HepG2 (cell line): ENCODE measurements around the gene CXCR5. TPM values are rescaled to one million over a fixed set of nuclear protein-coding genes. Genes with fewer than 3 reads are reported as not detected.

Experiments
- ELF4 ChIP-seq: sonication (generic); formaldehyde crosslinking; IDR thresholded peaks from 2 replicates; pipeline ENCODE4 v1.5.0; 2020; ENCODE audit warnings: missing genetic modification reagents, mild to moderate bottlenecking, moderate library complexity, borderline replicate concordance
- FOXJ3 ChIP-seq: sonication (generic); formaldehyde crosslinking; IDR thresholded peaks from 2 replicates; pipeline ENCODE4 v1.4.0; 2020; ENCODE audit warnings: missing genetic modification reagents, mild to moderate bottlenecking, borderline replicate concordance
- GABPB1 ChIP-seq: IDR thresholded peaks from 2 replicates; pipeline ENCODE4 v1.6.1; 2016; ENCODE audit warnings: mild to moderate bottlenecking, missing genetic modification reagents, moderate library complexity, missing compliant biosample characterization
- GATAD1 ChIP-seq: IDR thresholded peaks from 2 replicates; pipeline ENCODE4 v1.6.1; 2016; ENCODE audit warnings: missing genetic modification reagents, missing compliant biosample characterization
- KLF6 ChIP-seq: IDR thresholded peaks from 2 replicates; pipeline ENCODE4 v1.8.0; 2016; ENCODE audit warnings: missing biosample characterization, missing genetic modification reagents
- MED8 ChIP-seq: sonication (generic); formaldehyde crosslinking; IDR thresholded peaks from 2 replicates; pipeline ENCODE4 v1.8.1; 2023; ENCODE audit warnings: mild to moderate bottlenecking, missing genetic modification reagents; ENCODE audit not compliant: insufficient replicate concordance
- REL ChIP-seq: sonication (generic); formaldehyde crosslinking; conservative IDR thresholded peaks from 2 replicates; pipeline ENCODE4 v1.8.0; 2022; ENCODE audit warnings: mild to moderate bottlenecking, missing genetic modification reagents, moderate library complexity
- SRSF1 ChIP-seq: fragments of 200-400 bp; formaldehyde crosslinking; optimal IDR thresholded peaks from 2 replicates; pipeline ENCODE3; 2017; ENCODE audit warnings: mild to moderate bottlenecking, low read depth, low read length, moderate library complexity
- WIZ ChIP-seq: sonication (generic); formaldehyde crosslinking; IDR thresholded peaks from 2 replicates; pipeline ENCODE4 v1.5.1; 2020; ENCODE audit warnings: mild to moderate bottlenecking, missing genetic modification reagents
- ZFX ChIP-seq: sonication (generic); formaldehyde crosslinking; IDR thresholded peaks from 2 replicates; pipeline ENCODE4 v1.4.0; 2020; ENCODE audit warnings: mild to moderate bottlenecking, low read depth, missing genetic modification reagents, moderate library complexity
- ZNF207 ChIP-seq: fragments of 450-650 bp; IDR thresholded peaks from 2 replicates; pipeline ENCODE4 v1.6.1; 2016; ENCODE audit warnings: antibody characterized with exemption, borderline replicate concordance
- ZNF33A ChIP-seq: sonication (generic); formaldehyde crosslinking; IDR thresholded peaks from 2 replicates; pipeline ENCODE4 v1.5.1; 2020; ENCODE audit warnings: missing genetic modification reagents, mild to moderate bottlenecking, moderate library complexity, borderline replicate concordance
- ZNF543 ChIP-seq: sonication (generic); formaldehyde crosslinking; IDR thresholded peaks from 2 replicates; pipeline ENCODE4 v1.4.0; 2020; ENCODE audit warnings: mild to moderate bottlenecking, missing genetic modification reagents
- ZSCAN21 ChIP-seq: sonication (generic); formaldehyde crosslinking; IDR thresholded peaks from 2 replicates; pipeline ENCODE4 v1.8.0; 2022; ENCODE audit warnings: mild to moderate bottlenecking, missing genetic modification reagents, moderate library complexity, borderline replicate concordance
- polyA plus RNA-seq, 8 experiments: library from polyadenylated mRNA; depleted of rRNA in 3 of 8; stranded (reverse) in 7 of 8; unstranded in 1 of 8; fragments of >200 nt; fragmentation: Illumina TruSeq in 4 of 8; extraction: Trizol in 4 of 8; gene quantifications; 2 replicates each; pipeline versions ENCODE4 v1.2.1 to v1.2.3, GENCODE V29; 2011 to 2016; ENCODE audit warnings: low read depth in 4 of 8, missing spikeins in 1 of 8, mixed read lengths in 1 of 8; ENCODE audit not compliant: insufficient read depth in 1 of 8
- total RNA-seq, 5 experiments: library from RNA; depleted of rRNA; stranded (reverse); fragments of >200 nt; fragmentation: Illumina TruSeq; extraction: Trizol; gene quantifications; 2 replicates each; pipeline ENCODE4 v1.2.3, GENCODE V29; 2016; ENCODE audit warnings: low read depth in 1 of 5
- TF ChIP-seq, protein P1 (sequence below): sonication (generic); formaldehyde crosslinking; IDR thresholded peaks from 2 replicates; pipeline ENCODE4 v1.4.0; 2020; ENCODE audit warnings: mild to moderate bottlenecking, missing genetic modification reagents
- TF ChIP-seq, protein P2 (sequence below): sonication (generic); formaldehyde crosslinking; conservative IDR thresholded peaks from 2 replicates; pipeline ENCODE4 v1.8.0; 2022; ENCODE audit warnings: mild to moderate bottlenecking, moderate library complexity, missing genetic modification reagents
- TF ChIP-seq, protein P3 (sequence below): IDR thresholded peaks from 2 replicates; pipeline ENCODE4 v1.6.1; 2016; ENCODE audit warnings: mild to moderate bottlenecking, missing biosample characterization, missing genetic modification reagents
- TF ChIP-seq, protein P4 (sequence below): sonication (generic); formaldehyde crosslinking; IDR thresholded peaks from 2 replicates; pipeline ENCODE4 v1.4.0; 2020; ENCODE audit warnings: missing genetic modification reagents, low read depth, mild to moderate bottlenecking, borderline replicate concordance

Gene CXCR5
- total and polyA plus RNA-seq, 2 of the 13 experiments (the other 11 are each of a cell fraction or from before 2014, with no cell fraction given) = not detected

DNA sequence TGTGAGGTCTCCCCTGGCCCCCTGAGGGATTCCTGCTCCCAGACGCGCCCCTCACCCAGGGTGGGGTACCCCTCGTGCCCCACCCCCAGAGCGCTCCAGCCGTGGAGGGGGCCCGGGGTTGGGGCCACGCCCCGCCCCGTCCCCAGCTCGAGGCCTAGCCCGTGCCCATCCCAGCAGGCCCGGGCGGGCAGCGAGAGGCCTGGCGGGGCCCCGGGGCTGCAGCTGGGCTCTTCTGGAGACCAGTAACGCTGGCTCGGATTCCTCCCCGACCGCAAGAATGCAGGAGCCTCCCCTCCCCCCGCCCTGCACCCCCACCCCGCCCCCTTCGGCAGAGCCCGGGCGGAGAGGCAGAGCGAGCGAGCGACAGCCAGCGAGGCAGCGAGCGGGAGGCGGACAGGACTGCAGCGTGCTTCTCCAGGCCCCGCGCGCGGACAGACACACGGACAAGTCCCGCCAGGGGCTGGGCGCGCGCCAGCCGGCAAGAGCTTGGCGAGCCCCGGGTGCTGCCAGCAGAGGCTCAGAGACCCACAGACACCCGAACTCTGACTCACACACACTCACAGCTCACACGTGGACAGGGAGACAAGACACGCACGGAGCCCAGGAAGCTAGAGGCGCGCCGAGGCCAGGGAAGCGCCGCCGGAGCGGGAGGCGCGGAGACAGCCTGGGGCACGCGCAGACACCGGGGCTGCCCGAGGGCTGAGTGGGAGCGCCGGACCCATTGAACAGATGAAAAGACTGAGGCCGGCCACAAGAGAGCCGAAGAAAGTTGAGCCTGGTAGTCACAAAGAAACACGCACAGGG lies 26.8 kb downstream of the CXCR5 start (continued):
- TF ChIP-seq, protein P1, sequence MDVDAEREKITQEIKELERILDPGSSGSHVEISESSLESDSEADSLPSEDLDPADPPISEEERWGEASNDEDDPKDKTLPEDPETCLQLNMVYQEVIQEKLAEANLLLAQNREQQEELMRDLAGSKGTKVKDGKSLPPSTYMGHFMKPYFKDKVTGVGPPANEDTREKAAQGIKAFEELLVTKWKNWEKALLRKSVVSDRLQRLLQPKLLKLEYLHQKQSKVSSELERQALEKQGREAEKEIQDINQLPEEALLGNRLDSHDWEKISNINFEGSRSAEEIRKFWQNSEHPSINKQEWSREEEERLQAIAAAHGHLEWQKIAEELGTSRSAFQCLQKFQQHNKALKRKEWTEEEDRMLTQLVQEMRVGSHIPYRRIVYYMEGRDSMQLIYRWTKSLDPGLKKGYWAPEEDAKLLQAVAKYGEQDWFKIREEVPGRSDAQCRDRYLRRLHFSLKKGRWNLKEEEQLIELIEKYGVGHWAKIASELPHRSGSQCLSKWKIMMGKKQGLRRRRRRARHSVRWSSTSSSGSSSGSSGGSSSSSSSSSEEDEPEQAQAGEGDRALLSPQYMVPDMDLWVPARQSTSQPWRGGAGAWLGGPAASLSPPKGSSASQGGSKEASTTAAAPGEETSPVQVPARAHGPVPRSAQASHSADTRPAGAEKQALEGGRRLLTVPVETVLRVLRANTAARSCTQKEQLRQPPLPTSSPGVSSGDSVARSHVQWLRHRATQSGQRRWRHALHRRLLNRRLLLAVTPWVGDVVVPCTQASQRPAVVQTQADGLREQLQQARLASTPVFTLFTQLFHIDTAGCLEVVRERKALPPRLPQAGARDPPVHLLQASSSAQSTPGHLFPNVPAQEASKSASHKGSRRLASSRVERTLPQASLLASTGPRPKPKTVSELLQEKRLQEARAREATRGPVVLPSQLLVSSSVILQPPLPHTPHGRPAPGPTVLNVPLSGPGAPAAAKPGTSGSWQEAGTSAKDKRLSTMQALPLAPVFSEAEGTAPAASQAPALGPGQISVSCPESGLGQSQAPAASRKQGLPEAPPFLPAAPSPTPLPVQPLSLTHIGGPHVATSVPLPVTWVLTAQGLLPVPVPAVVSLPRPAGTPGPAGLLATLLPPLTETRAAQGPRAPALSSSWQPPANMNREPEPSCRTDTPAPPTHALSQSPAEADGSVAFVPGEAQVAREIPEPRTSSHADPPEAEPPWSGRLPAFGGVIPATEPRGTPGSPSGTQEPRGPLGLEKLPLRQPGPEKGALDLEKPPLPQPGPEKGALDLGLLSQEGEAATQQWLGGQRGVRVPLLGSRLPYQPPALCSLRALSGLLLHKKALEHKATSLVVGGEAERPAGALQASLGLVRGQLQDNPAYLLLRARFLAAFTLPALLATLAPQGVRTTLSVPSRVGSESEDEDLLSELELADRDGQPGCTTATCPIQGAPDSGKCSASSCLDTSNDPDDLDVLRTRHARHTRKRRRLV (CRISPR knock-in tag) = no peak
- TF ChIP-seq ZNF207 = no peak
- 0 out of 2 replicates have a peak, but pooled peaks have one; percentile 61 for TF ChIP-seq ZNF543
- TF ChIP-seq FOXJ3 (CRISPR knock-in tag) = no peak
- TF ChIP-seq, protein P2, sequence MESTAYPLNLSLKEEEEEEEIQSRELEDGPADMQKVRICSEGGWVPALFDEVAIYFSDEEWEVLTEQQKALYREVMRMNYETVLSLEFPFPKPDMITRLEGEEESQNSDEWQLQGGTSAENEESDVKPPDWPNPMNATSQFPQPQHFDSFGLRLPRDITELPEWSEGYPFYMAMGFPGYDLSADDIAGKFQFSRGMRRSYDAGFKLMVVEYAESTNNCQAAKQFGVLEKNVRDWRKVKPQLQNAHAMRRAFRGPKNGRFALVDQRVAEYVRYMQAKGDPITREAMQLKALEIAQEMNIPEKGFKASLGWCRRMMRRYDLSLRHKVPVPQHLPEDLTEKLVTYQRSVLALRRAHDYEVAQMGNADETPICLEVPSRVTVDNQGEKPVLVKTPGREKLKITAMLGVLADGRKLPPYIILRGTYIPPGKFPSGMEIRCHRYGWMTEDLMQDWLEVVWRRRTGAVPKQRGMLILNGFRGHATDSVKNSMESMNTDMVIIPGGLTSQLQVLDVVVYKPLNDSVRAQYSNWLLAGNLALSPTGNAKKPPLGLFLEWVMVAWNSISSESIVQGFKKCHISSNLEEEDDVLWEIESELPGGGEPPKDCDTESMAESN (CRISPR knock-in tag) = no peak
- peak; percentile 29; the same call in 1 of the 2 replicates for TF ChIP-seq GABPB1 (CRISPR knock-in tag)
- TF ChIP-seq ZFX (CRISPR knock-in tag) = peak; percentile 79
- TF ChIP-seq KLF6 = 0 out of 2 replicates have a peak, but pooled peaks have one; percentile 47
- TF ChIP-seq SRSF1 = peak; percentile 5
- TF ChIP-seq, protein P3, sequence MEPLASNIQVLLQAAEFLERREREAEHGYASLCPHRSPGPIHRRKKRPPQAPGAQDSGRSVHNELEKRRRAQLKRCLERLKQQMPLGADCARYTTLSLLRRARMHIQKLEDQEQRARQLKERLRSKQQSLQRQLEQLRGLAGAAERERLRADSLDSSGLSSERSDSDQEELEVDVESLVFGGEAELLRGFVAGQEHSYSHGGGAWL (CRISPR knock-in tag) = peak; percentile 42; the same call in 1 of the 2 replicates
- TF ChIP-seq REL (CRISPR knock-in tag) = peak; percentile 92
- no peak for TF ChIP-seq ELF4 (CRISPR knock-in tag)
- no peak for TF ChIP-seq ZNF33A
- 0 out of 2 replicates have a peak, but pooled peaks have one; percentile 23 for TF ChIP-seq GATAD1 (CRISPR knock-in tag)
- TF ChIP-seq WIZ (CRISPR knock-in tag) = no peak
- TF ChIP-seq, protein P4, sequence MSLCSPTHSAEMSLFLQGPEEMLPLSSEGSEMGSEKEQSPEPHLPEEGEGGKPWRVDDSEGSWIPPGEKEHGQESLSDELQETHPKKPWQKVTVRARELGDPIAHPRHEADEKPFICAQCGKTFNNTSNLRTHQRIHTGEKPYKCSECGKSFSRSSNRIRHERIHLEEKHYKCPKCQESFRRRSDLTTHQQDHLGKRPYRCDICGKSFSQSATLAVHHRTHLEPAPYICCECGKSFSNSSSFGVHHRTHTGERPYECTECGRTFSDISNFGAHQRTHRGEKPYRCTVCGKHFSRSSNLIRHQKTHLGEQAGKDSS (CRISPR knock-in tag) = peak; percentile 13; the same call in 1 of the 2 replicates
- TF ChIP-seq ZSCAN21 (CRISPR knock-in tag) = peak; percentile 38; the same call in 1 of the 2 replicates
- no peak for TF ChIP-seq MED8 (CRISPR knock-in tag)
